ENCODE data around the gene GUCY1B1.

DNA sequence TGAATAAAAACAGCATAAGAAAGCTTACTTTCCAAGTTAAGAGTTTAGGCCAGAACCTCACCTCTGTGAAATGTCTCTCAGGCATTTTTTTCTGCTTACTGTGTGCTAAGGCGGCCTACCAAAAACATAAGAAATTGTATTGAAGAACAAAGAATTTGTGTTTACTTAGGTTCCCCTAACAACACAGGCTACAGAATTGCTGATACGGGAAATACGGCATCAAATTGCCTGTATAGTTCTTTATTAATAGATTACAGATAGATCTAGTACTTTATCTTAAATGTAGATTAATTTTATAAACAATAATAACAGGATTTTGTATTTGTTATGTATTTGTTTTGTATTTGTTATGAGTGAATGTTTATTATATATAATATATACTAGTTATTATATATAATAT, 94.4 kb downstream of the GUCY1B1 start:
- TF ChIP-seq, protein P1, sequence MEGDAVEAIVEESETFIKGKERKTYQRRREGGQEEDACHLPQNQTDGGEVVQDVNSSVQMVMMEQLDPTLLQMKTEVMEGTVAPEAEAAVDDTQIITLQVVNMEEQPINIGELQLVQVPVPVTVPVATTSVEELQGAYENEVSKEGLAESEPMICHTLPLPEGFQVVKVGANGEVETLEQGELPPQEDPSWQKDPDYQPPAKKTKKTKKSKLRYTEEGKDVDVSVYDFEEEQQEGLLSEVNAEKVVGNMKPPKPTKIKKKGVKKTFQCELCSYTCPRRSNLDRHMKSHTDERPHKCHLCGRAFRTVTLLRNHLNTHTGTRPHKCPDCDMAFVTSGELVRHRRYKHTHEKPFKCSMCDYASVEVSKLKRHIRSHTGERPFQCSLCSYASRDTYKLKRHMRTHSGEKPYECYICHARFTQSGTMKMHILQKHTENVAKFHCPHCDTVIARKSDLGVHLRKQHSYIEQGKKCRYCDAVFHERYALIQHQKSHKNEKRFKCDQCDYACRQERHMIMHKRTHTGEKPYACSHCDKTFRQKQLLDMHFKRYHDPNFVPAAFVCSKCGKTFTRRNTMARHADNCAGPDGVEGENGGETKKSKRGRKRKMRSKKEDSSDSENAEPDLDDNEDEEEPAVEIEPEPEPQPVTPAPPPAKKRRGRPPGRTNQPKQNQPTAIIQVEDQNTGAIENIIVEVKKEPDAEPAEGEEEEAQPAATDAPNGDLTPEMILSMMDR (IDR thresholded peaks at IDR 0.05) = no peak
- TF ChIP-seq POLR2A (IDR thresholded peaks at IDR 0.05) = no peak
- TF ChIP-seq POLR2AphosphoS5 (IDR thresholded peaks at IDR 0.05) = no peak
